ENCODE data around the gene SUPT16H. TPM values are rescaled to one million over a fixed set of nuclear protein-coding genes. Genes with fewer than 3 reads are reported as not detected.
"Not testable (repeated sequence)": the region's sequence is repeated elsewhere in the genome, so short reads cannot be mapped to it uniquely, and the experiment has no call there.

Gene SUPT16H
- total RNA-seq, 1 donor from 2014 or later: 59.1 TPM

- intact Hi-C loops (cut with DNase I): no loop called here
- DNase-seq (ENCODE audit: low spot score): no peak
- ATAC-seq: peak; percentile 74
Measured at GRCh38 chr14:21308479-21309237, 75.2 kb downstream of the SUPT16H start.

GRCh38 chr14:21308132-21308478 lies 75.7 kb downstream of the SUPT16H start:
- intact Hi-C loops (cut with DNase I): no loop called here
- ATAC-seq (no peak), DNase-seq (ENCODE audit: low spot score) (no peak)

DNA sequence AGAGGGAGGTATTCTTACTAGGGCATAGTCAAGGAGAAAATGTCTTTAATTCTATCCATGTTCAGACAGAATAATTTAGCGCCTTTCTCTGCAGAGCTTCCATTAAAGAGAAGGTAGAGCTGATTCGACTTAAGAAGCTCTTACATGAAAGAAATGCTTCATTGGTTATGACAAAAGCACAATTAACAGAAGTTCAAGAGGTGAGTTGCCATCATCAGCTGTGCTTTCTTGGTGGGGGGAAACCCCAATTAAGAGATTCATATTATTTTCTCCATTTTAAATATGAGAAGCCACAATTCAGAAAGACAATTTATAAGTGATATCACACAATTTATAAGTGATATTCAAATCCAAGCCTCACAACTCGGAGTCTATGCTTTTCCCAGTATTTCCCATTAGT lies 76.2 kb downstream of the SUPT16H start:
- no peak for DNase-seq (ENCODE audit: low spot score)
- intact Hi-C loops (cut with DNase I): no loop called here
- ATAC-seq: no peak

DNA sequence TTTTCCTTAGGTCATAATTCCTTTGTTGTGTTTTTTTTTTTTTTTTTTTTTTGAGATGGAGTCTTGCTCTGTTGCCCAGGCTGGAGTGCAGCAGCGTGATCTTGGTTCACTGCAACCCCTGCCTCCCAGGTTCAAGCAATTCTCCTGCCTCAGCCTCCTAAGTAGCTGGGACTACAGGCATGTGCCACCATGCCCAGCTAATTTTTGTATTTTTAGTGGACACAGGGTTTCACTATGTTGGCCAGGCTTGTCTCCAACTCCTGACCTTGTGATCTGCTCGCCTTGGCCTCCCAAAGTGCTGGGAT lies 81.0 kb downstream of the SUPT16H start:
- intact Hi-C loops (cut with DNase I); DNase-seq (ENCODE audit: low spot score); ATAC-seq: not testable (repeated sequence)

GRCh38 chr14:21302013-21302835 lies 81.6 kb downstream of the SUPT16H start:
- no peak for DNase-seq (ENCODE audit: low spot score)
- ATAC-seq: no peak
- intact Hi-C loops (cut with DNase I): no loop called here

Other genes starting within 250 kb of the SUPT16H start
- not detected for gene OR5AU1, start 228.0 kb downstream of the SUPT16H start, total RNA-seq
- gene HNRNPC, start 114.6 kb downstream of the SUPT16H start, total RNA-seq: 395 TPM
- 0.45 TPM for gene RPGRIP1, start 103.9 kb downstream of the SUPT16H start, total RNA-seq
- 78.9 TPM for gene CHD8, start 72.1 kb upstream of the SUPT16H start, total RNA-seq
- gene RAB2B, start 92.9 kb upstream of the SUPT16H start, total RNA-seq: 41.0 TPM
- gene TOX4, start 93.2 kb upstream of the SUPT16H start, total RNA-seq: 60.0 TPM
- 43.3 TPM for gene METTL3, start 127.3 kb upstream of the SUPT16H start, total RNA-seq
- 16.3 TPM for gene SALL2, start 142.3 kb upstream of the SUPT16H start, total RNA-seq
- not detected for gene OR10G3, start 196.1 kb upstream of the SUPT16H start, total RNA-seq

Data from sciatic nerve (tissue), 2 donors.